ENCODE data around the gene PCDHA10.
"Not testable (repeated sequence)": the region's sequence is repeated elsewhere in the genome, so short reads cannot be mapped to it uniquely, and the experiment has no call there.

DNA sequence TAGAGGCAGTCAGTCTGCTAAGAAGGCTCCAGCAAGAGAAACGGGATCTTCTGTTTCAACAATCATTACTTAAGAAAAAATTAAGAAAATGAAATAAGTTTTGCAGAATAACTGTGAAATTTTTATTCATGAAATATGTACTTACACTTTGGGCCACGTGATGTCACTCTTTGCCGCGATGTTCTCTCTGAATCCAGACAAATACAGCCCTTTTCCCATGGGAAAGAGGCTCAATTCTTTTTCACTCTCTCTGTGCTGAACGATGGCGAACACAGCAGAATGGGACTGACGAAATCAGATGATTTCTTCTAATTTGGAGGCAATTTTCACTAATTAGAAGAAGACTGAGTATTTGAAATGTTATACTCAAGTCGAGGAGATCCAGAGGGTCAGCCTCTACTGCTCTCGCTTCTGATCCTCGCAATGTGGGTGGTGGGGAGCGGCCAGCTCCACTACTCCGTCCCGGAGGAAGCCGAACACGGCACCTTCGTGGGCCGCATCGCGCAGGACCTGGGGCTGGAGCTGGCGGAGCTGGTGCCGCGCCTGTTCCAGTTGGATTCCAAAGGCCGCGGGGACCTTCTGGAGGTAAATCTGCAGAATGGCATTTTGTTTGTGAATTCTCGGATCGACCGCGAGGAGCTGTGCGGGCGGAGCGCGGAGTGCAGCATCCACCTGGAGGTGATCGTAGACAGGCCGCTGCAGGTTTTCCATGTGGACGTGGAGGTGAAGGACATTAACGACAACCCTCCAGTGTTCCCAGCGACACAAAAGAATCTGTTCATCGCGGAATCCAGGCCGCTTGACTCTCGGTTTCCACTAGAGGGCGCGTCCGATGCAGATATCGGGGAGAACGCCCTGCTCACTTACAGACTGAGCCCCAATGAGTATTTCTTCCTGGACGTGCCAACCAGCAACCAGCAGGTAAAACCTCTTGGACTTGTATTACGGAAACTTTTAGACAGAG is 7.3 kb upstream of the PCDHA10 start, which contains the start of gene PCDHA9:
- TF ChIP-seq, protein P1, sequence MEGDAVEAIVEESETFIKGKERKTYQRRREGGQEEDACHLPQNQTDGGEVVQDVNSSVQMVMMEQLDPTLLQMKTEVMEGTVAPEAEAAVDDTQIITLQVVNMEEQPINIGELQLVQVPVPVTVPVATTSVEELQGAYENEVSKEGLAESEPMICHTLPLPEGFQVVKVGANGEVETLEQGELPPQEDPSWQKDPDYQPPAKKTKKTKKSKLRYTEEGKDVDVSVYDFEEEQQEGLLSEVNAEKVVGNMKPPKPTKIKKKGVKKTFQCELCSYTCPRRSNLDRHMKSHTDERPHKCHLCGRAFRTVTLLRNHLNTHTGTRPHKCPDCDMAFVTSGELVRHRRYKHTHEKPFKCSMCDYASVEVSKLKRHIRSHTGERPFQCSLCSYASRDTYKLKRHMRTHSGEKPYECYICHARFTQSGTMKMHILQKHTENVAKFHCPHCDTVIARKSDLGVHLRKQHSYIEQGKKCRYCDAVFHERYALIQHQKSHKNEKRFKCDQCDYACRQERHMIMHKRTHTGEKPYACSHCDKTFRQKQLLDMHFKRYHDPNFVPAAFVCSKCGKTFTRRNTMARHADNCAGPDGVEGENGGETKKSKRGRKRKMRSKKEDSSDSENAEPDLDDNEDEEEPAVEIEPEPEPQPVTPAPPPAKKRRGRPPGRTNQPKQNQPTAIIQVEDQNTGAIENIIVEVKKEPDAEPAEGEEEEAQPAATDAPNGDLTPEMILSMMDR (IDR thresholded peaks at IDR 0.05; ENCODE audit: insufficient read depth, low read length), result not testable (repeated sequence)
- TF ChIP-seq, protein P2, sequence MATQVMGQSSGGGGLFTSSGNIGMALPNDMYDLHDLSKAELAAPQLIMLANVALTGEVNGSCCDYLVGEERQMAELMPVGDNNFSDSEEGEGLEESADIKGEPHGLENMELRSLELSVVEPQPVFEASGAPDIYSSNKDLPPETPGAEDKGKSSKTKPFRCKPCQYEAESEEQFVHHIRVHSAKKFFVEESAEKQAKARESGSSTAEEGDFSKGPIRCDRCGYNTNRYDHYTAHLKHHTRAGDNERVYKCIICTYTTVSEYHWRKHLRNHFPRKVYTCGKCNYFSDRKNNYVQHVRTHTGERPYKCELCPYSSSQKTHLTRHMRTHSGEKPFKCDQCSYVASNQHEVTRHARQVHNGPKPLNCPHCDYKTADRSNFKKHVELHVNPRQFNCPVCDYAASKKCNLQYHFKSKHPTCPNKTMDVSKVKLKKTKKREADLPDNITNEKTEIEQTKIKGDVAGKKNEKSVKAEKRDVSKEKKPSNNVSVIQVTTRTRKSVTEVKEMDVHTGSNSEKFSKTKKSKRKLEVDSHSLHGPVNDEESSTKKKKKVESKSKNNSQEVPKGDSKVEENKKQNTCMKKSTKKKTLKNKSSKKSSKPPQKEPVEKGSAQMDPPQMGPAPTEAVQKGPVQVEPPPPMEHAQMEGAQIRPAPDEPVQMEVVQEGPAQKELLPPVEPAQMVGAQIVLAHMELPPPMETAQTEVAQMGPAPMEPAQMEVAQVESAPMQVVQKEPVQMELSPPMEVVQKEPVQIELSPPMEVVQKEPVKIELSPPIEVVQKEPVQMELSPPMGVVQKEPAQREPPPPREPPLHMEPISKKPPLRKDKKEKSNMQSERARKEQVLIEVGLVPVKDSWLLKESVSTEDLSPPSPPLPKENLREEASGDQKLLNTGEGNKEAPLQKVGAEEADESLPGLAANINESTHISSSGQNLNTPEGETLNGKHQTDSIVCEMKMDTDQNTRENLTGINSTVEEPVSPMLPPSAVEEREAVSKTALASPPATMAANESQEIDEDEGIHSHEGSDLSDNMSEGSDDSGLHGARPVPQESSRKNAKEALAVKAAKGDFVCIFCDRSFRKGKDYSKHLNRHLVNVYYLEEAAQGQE (IDR thresholded peaks at IDR 0.05; ENCODE audit: insufficient replicate concordance, low read depth), result not testable (repeated sequence)
- TF ChIP-seq GABPA (IDR thresholded peaks at IDR 0.05; ENCODE audit: low read depth); SPI1 (IDR thresholded peaks at IDR 0.05; ENCODE audit: borderline replicate concordance, low read depth): not testable (repeated sequence)

Measured in HL-60 (cell line).